Fibroblast of lung (primary cell): Measurements from ENCODE around the gene BBS9. TPM values are rescaled to one million over a fixed set of nuclear protein-coding genes. Genes with fewer than 3 reads are reported as not detected.

ENCODE experiments used
- DNase-seq, 2 donors: peaks; one replicate each; pipeline versions ENCODE4 v3.0.0 to v3.0.0-alpha.2; 2010; ENCODE audit warnings: low read depth in 2 of 2
- H2AFZ ChIP-seq: 2 replicates; pipeline ENCODE4 v1.5.1; 2012; ENCODE audit warnings: low read length, control low read depth, inconsistent platforms
- H3K27ac ChIP-seq: 2 replicates; pipeline ENCODE4 v1.5.1; 2011; ENCODE audit warnings: low read length, control low read depth; ENCODE audit not compliant: insufficient read depth
- H3K27me3 ChIP-seq: 2 replicates; pipeline ENCODE4 v1.5.1; 2011; ENCODE audit warnings: mild to moderate bottlenecking, low read length; ENCODE audit not compliant: control insufficient read depth, insufficient read depth
- H3K36me3 ChIP-seq: 2 replicates; pipeline ENCODE4 v1.5.1; 2011; ENCODE audit warnings: low read length; ENCODE audit not compliant: control insufficient read depth, insufficient read depth
- H3K4me1 ChIP-seq: 2 replicates; pipeline ENCODE4 v1.5.1; 2011; ENCODE audit warnings: low read length; ENCODE audit not compliant: control insufficient read depth, insufficient read depth; ENCODE audit errors: extremely low read depth
- H3K4me2 ChIP-seq: 2 replicates; pipeline ENCODE4 v1.5.1; 2011; ENCODE audit warnings: low read length, control low read depth; ENCODE audit not compliant: insufficient read depth; ENCODE audit errors: extremely low read depth
- H3K4me3 ChIP-seq, 4 experiments: fragments of 200-600 bp in 1 of 4; sonication (generic) in 1 of 4; replicated peaks in 1 of 4; 2 replicates each; pipeline ENCODE4 v1.5.1; 2011 to 2016; ENCODE audit warnings: low read length in 4 of 4, low read depth in 3 of 4, mild to moderate bottlenecking in 3 of 4, control low read depth in 2 of 4, inconsistent platforms in 1 of 4, mixed read lengths in 1 of 4; ENCODE audit not compliant: insufficient read depth in 1 of 4; ENCODE audit errors: control extremely low read depth in 1 of 4
- H3K79me2 ChIP-seq: 2 replicates; pipeline ENCODE4 v1.5.1; 2012; ENCODE audit warnings: mild to moderate bottlenecking, low read length, inconsistent platforms; ENCODE audit not compliant: control insufficient read depth, insufficient read depth
- H3K9ac ChIP-seq: 2 replicates; pipeline ENCODE4 v1.5.1; 2011; ENCODE audit warnings: mild to moderate bottlenecking, low read length, control low read depth; ENCODE audit not compliant: insufficient read depth
- H3K9me3 ChIP-seq: 2 replicates; pipeline ENCODE4 v1.5.1; 2012; ENCODE audit warnings: low read depth, low read length; ENCODE audit not compliant: control insufficient read depth, insufficient read depth
- H4K20me1 ChIP-seq: 2 replicates; pipeline ENCODE4 v1.5.1; 2011; ENCODE audit warnings: low read length; ENCODE audit not compliant: control insufficient read depth, insufficient read depth; ENCODE audit errors: extremely low read depth
- EZH2 ChIP-seq: IDR thresholded peaks from 2 replicates; pipeline ENCODE4 v1.5.1; 2012; ENCODE audit warnings: low read length, control low read depth, mild to moderate bottlenecking; ENCODE audit errors: missing control alignments
- polyA plus RNA-seq, 2 donors: library from polyadenylated mRNA; depleted of rRNA in 1 of 2; stranded (reverse) in 1 of 2; unstranded in 1 of 2; fragments of >200 nt; gene quantifications; 2 replicates each; pipeline ENCODE4 v1.2.1, GENCODE V29; 2011 to 2012; ENCODE audit warnings: missing spikeins in 1 of 2
- total RNA-seq: library from RNA; depleted of rRNA; stranded (reverse); fragments of >200 nt; gene quantifications from 2 replicates; pipeline ENCODE4 v1.2.1, GENCODE V29; 2014
- TF ChIP-seq, protein P1 (sequence below), 2 donors: IDR thresholded peaks in 1 of 2; conservative IDR thresholded peaks in 1 of 2; 1 replicate in 1 of 2; 2 replicates in 1 of 2; pipeline ENCODE4 v1.5.1; 2011 to 2012; ENCODE audit warnings: low read length in 2 of 2, control low read depth in 1 of 2, inconsistent platforms in 1 of 2, low read depth in 1 of 2, mild to moderate bottlenecking in 1 of 2

The BBS9 gene
- total and polyA plus RNA-seq, 2 donors (not counting 1 experiment from before 2014, with no cell fraction given): 19.1 to 26.9 TPM

DNA sequence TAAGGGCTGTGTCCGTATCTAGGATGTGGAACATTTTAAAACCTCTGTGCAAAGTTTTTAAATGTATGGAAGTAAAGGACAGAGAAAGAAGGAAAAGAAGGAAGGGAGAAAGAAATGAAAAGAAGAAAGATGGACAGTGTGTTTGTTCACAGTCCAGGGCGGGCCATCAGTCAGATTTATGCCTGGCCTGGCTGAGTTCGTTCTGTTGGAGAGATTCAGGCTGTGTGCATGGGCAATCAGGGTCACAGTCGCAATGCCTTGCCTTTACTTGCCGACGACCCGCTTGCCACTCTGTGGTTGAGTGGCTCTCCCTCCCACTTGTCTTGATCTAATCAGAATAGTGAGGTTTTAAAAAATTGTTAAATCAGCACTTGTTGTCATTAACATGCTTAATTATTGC is 406.6 kb downstream of the BBS9 start:
- H3K4me1 ChIP-seq: no peaks in the 10 kb centered on the region
- H3K9ac ChIP-seq: no peak overlapping the region
- no peak overlapping the region for H3K27ac ChIP-seq
- no peak overlapping the region for H3K4me3 ChIP-seq
- no peaks in the 10 kb centered on the region for H3K79me2 ChIP-seq
- H3K27me3 ChIP-seq: no peaks in the 10 kb centered on the region
- no peak overlapping the region for H3K4me2 ChIP-seq
- TF ChIP-seq, protein P1, sequence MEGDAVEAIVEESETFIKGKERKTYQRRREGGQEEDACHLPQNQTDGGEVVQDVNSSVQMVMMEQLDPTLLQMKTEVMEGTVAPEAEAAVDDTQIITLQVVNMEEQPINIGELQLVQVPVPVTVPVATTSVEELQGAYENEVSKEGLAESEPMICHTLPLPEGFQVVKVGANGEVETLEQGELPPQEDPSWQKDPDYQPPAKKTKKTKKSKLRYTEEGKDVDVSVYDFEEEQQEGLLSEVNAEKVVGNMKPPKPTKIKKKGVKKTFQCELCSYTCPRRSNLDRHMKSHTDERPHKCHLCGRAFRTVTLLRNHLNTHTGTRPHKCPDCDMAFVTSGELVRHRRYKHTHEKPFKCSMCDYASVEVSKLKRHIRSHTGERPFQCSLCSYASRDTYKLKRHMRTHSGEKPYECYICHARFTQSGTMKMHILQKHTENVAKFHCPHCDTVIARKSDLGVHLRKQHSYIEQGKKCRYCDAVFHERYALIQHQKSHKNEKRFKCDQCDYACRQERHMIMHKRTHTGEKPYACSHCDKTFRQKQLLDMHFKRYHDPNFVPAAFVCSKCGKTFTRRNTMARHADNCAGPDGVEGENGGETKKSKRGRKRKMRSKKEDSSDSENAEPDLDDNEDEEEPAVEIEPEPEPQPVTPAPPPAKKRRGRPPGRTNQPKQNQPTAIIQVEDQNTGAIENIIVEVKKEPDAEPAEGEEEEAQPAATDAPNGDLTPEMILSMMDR (conservative IDR thresholded peaks at IDR 0.05 in 1 of 2, IDR thresholded peaks at IDR 0.05 in 1 of 2; ENCODE audit: low read depth in 1 of 2, low read length in 2 of 2): no peak
- no peak for TF ChIP-seq EZH2
- H2AFZ ChIP-seq: no peak overlapping the region
- H4K20me1 ChIP-seq: no peaks in the 10 kb centered on the region
- DNase-seq: no peak
- H3K9me3 ChIP-seq: no peaks in the 10 kb centered on the region
- H3K36me3 ChIP-seq: no peaks in the 10 kb centered on the region

DNA sequence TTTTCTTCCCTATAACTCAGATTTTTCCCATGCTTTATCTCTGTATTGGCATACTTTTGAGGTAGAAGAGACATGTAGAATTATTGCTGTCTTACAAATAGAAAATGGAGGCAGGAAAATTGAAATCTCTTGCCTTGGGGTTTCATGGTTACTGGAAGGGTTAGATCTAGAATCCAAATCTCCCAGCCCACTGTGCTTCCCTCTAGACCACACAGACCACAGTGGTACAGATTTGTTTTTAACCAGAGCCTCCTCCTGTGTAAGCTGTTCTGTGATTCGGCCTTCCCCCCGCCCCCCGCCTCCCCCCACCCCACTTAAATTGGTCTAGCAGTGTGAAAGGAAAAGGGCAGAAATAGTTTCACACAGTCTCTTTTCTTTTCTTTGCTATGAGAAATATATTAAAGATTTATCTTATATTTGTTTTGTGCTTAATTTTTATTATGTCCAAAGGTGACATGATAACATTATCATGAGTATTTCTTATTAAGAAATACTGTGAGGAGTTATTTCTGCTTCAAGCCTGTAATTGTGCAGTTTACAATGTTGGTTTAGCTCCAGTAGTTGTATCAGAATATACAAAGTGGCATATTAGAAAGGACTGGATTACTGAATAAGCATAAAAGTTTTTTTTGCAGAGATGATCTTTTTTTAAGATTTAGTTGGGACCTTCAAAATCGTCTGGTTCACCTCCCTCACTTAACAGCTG is 407.2 kb downstream of the BBS9 start:
- Histone ChIP-seq H3K79me2 (no peaks in the 10 kb centered on the region), H4K20me1 (no peaks in the 10 kb centered on the region), H3K27ac (no peak overlapping the region), H3K4me3 (no peak overlapping the region), H3K9ac (no peak overlapping the region), H2AFZ (no peak overlapping the region), H3K4me2 (no peak overlapping the region), H3K27me3 (no peaks in the 10 kb centered on the region), H3K36me3 (no peaks in the 10 kb centered on the region), H3K9me3 (no peaks in the 10 kb centered on the region), H3K4me1 (no peaks in the 10 kb centered on the region)
- DNase-seq: no peak
- TF ChIP-seq, protein P1 (conservative IDR thresholded peaks at IDR 0.05 in 1 of 2, IDR thresholded peaks at IDR 0.05 in 1 of 2; ENCODE audit: low read depth in 1 of 2, low read length in 2 of 2): no peak
- TF ChIP-seq EZH2: no peak

DNA sequence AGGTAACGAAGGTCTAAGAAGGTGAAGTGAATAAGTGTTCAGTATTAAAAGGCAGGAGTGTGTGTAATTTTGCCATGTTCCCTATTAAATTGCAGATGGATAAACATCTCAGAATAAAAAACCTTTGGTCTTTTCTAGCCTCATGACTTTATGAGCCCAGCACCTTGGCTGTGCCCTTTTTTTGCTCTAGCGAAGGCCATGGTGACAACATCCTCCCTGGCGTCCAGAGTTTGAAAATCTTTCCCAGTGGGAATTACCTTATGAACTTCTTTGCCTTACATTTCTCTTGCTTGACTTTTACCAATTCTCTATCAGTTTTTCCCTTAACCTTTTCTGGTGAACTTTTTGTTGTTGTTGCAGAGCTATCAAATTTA is 407.7 kb downstream of the BBS9 start:
- Histone ChIP-seq H3K9me3 (no peaks in the 10 kb centered on the region), H3K36me3 (no peaks in the 10 kb centered on the region), H3K9ac (no peak overlapping the region), H4K20me1 (no peaks in the 10 kb centered on the region), H3K4me1 (no peaks in the 10 kb centered on the region), H3K79me2 (no peaks in the 10 kb centered on the region), H3K27me3 (no peaks in the 10 kb centered on the region), H2AFZ (no peak overlapping the region), H3K27ac (no peak overlapping the region), H3K4me3 (no peak overlapping the region), H3K4me2 (no peak overlapping the region)
- DNase-seq: no peak
- TF ChIP-seq, protein P1 (conservative IDR thresholded peaks at IDR 0.05 in 1 of 2, IDR thresholded peaks at IDR 0.05 in 1 of 2; ENCODE audit: low read depth in 1 of 2, low read length in 2 of 2): no peak
- no peak for TF ChIP-seq EZH2
